ENCODE data around the gene SNX17. TPM values are rescaled to one million over a fixed set of nuclear protein-coding genes. Genes with fewer than 3 reads are reported as not detected.

Gene SNX17
- total and polyA plus RNA-seq, 2 of the 13 experiments (the other 11 are each of a cell fraction or from before 2014, with no cell fraction given), result 75.0 to 109 TPM

- 0 out of 2 replicates have a peak, but pooled peaks have one; percentile 23 for TF ChIP-seq ZNF574 (CRISPR knock-in tag; IDR thresholded peaks at IDR 0.05)
- no peak for TF ChIP-seq ZNF816 (CRISPR knock-in tag; IDR thresholded peaks at IDR 0.05; ENCODE audit: borderline replicate concordance)
- TF ChIP-seq ZSCAN21 (CRISPR knock-in tag; IDR thresholded peaks at IDR 0.05; ENCODE audit: borderline replicate concordance), result 0 out of 2 replicates have a peak, but pooled peaks have one; percentile 33
- no peak for TF ChIP-seq ZNF530 (CRISPR knock-in tag; IDR thresholded peaks at IDR 0.05; ENCODE audit: low read depth)
- TF ChIP-seq ATF7 (IDR thresholded peaks at IDR 0.05), result no peak
- TF ChIP-seq ATF7 (CRISPR knock-in tag; IDR thresholded peaks at IDR 0.05), result no peak
- TF ChIP-seq, protein P1, sequence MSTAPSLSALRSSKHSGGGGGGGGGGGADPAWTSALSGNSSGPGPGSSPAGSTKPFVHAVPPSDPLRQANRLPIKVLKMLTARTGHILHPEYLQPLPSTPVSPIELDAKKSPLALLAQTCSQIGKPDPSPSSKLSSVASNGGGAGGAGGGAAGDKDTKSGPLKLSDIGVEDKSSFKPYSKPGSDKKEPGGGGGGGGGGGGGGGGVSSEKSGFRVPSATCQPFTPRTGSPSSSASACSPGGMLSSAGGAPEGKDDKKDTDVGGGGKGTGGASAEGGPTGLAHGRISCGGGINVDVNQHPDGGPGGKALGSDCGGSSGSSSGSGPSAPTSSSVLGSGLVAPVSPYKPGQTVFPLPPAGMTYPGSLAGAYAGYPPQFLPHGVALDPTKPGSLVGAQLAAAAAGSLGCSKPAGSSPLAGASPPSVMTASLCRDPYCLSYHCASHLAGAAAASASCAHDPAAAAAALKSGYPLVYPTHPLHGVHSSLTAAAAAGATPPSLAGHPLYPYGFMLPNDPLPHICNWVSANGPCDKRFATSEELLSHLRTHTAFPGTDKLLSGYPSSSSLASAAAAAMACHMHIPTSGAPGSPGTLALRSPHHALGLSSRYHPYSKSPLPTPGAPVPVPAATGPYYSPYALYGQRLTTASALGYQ (CRISPR knock-in tag; IDR thresholded peaks at IDR 0.05), result no peak
- peak; percentile 98 for TF ChIP-seq AGO2 (optimal IDR thresholded peaks at IDR 0.05; ENCODE audit: low read depth, low read length)
- TF ChIP-seq ELF1 (CRISPR knock-in tag; IDR thresholded peaks at IDR 0.05), result no peak
- TF ChIP-seq PHF8 (CRISPR knock-in tag; IDR thresholded peaks at IDR 0.05), result 0 out of 2 replicates have a peak, but pooled peaks have one; percentile 5
- TF ChIP-seq ZNF547 (CRISPR knock-in tag; IDR thresholded peaks at IDR 0.05), result no peak
- TF ChIP-seq BRD4 (CRISPR knock-in tag; IDR thresholded peaks at IDR 0.05), result no peak
- no peak for TF ChIP-seq KDM4B (CRISPR knock-in tag; IDR thresholded peaks at IDR 0.05)
- peak; percentile 88 for TF ChIP-seq AKAP8 (CRISPR knock-in tag; IDR thresholded peaks at IDR 0.05)
- TF ChIP-seq DDIT3 (CRISPR knock-in tag; IDR thresholded peaks at IDR 0.05), result no peak
- TF ChIP-seq SIN3B (IDR thresholded peaks at IDR 0.05; ENCODE audit: low read length), result no peak
- TF ChIP-seq BCL6 (CRISPR knock-in tag; IDR thresholded peaks at IDR 0.05), result no peak
- TF ChIP-seq NFAT5 (CRISPR knock-in tag; IDR thresholded peaks at IDR 0.05), result no peak
- no peak for TF ChIP-seq ZNF432 (CRISPR knock-in tag; IDR thresholded peaks at IDR 0.05; ENCODE audit: borderline replicate concordance)
Measured at GRCh38 chr2:27377618-27378095, 7.2 kb downstream of the SNX17 start (continued).

Measured in HepG2 (cell line).